Mesodermal cell (in vitro differentiated cells): Measurements from ENCODE around the gene TBC1D22A.
"Not testable (repeated sequence)": the region's sequence is repeated elsewhere in the genome, so short reads cannot be mapped to it uniquely, and the experiment has no call there.

ENCODE experiments used
- H3K27ac ChIP-seq: 2 replicates; pipeline ENCODE4 v1.7.0; 2013; ENCODE audit warnings: mild to moderate bottlenecking, low read depth, low read length, moderate library complexity; ENCODE audit not compliant: severe bottlenecking
- H3K36me3 ChIP-seq: 2 replicates; pipeline ENCODE4 v1.7.1; 2013; ENCODE audit warnings: mild to moderate bottlenecking, low read length, moderate library complexity; ENCODE audit not compliant: control insufficient read depth, insufficient read depth
- H3K4me1 ChIP-seq: one replicate; pipeline ENCODE4 v1.7.1; 2013; ENCODE audit warnings: mild to moderate bottlenecking, low read length; ENCODE audit not compliant: insufficient read depth, control insufficient read depth, poor library complexity, severe bottlenecking
- H3K4me3 ChIP-seq: 2 replicates; pipeline ENCODE4 v1.7.0; 2013; ENCODE audit warnings: low read length, control low read depth, mild to moderate bottlenecking; ENCODE audit not compliant: insufficient read depth, poor library complexity, severe bottlenecking; ENCODE audit errors: extremely low read depth
- H3K9me3 ChIP-seq: 2 replicates; pipeline ENCODE4 v1.7.1; 2013; ENCODE audit warnings: mild to moderate bottlenecking, low read length, moderate library complexity; ENCODE audit not compliant: control insufficient read depth
- WGBS, 2 experiments: methylation state at CpG; one replicate each; pipeline ENCODE4 v1.1.5; 2013; ENCODE audit warnings: missing lambda C conversion rate in 2 of 2; ENCODE audit not compliant: insufficient coverage in 2 of 2; 5-methylcytosine and 5-hydroxymethylcytosine counted together

Gene TBC1D22A

GRCh38 chr22:47170511-47171440 lies 408.3 kb downstream of the TBC1D22A start:
- not testable (repeated sequence) for H3K4me1 ChIP-seq, H3K27ac ChIP-seq, H3K9me3 ChIP-seq, H3K36me3 ChIP-seq, H3K4me3 ChIP-seq
- WGBS, 2 experiments = 93 to 98% methylated on average over 10 to 15 of the region's 21 CpGs

DNA sequence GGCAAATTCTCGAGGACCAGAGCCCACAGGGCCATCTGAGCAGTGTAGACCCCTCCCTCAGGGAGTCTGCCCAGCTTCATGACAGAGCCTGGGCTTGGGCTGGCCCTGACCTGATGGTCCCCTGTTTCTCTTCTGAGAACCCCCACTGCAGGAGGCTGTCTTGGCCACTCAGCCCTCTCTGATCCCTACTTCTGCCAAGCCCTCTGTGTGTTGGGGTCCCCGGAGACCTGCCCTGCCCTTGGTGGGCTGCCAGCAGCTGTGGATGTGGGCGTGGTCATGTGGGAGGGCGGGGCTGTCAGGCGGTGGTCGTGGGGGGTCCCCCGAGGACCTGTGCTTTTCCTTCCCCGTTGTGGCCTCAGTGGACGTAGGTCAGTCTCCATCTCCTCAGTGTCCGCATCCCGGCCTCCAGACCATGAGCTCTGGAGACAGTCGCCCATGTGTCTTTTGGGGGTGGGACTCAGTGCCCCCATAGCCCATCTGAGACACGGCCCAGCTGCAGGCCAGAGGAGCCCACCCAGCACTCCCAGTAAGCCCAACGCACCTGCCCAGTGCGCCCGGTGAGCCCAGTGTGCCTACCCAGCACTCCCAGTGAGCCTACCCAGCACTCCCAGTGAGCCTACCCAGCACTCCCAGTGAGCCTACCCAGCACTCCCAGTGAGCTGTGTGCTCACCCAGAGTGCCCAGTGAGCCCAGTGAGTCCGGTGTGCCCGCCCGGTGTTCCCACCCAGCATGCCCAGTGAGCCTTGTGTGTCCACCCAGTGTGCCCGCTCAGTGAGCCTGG lies 409.2 kb downstream of the TBC1D22A start:
- Histone ChIP-seq H3K4me3 (no peak overlapping the region), H3K27ac (no peak overlapping the region), H3K36me3 (peaks cover 6% of the 10 kb centered on the region), H3K4me1 (no peaks in the 10 kb centered on the region), H3K9me3 (peaks cover 9% of the 10 kb centered on the region)
- WGBS, 2 experiments = 93 to 94% methylated on average over 18 to 20 of the region's 20 CpGs

- H3K4me3 ChIP-seq = no peak overlapping the region
- WGBS, 2 experiments = 88 to 91% methylated on average over 21 of the region's 21 CpGs
Observed at GRCh38 chr22:47172771-47173534, 410.5 kb downstream of the TBC1D22A start.

DNA sequence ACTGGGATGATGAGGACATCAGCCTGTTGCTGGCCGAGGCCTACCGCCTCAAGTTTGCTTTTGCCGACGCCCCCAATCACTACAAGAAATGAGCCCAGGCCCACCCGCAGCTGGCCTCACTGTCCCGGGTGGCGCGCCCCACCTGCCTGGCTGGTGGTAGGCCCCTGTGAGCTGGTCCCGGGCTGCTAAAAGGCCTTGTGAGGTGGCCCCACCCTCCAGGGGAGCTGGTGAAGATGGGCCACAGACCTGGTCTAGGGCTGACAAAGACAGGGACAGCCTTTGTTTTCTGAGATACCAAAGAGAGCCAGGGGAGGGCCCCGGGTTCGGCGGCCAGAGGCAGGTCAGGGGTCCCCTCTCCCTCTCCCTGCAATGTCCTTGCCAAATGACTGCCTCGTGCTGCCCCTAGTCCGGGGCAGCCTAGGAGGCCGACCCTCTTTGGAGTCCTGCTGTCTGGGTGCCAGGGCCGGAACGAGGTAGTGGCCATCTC lies 411.1 kb downstream of the TBC1D22A start:
- Histone ChIP-seq H3K27ac (no peak overlapping the region), H3K36me3 (no peaks in the 10 kb centered on the region), H3K4me1 (no peaks in the 10 kb centered on the region), H3K9me3 (no peaks in the 10 kb centered on the region), H3K4me3 (no peak overlapping the region)
- 95 to 98% methylated on average over 12 to 14 of the region's 17 CpGs for WGBS, 2 experiments

More at GRCh38 chr22:47172771-47173534, 410.5 kb downstream of the TBC1D22A start:
- Histone ChIP-seq H3K36me3 (no peaks in the 10 kb centered on the region), H3K4me1 (no peaks in the 10 kb centered on the region), H3K27ac (no peak overlapping the region), H3K9me3 (peaks cover under 1% of the 10 kb centered on the region)

DNA sequence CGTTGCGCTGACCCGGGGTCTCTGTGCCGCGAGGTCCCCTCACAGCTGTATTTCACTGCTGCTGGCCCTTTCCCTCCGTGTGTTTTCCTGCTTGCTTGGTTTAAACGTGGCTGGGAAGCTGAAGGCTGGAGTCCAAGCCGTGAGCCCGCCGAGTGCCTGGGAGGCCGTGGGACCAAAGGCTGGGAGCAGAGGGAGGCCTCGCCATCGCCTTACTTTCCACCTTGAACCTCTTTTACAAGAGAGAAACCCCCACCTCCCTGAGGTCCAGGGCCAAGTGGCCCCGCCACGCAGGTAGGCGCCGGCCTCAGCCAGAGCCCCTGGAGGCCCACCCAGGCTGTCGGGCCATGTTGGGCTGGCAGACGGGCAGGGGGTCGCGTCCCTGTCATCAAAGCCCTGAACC lies 411.6 kb downstream of the TBC1D22A start:
- Histone ChIP-seq H3K4me1 (no peaks in the 10 kb centered on the region), H3K27ac (no peak overlapping the region), H3K4me3 (no peak overlapping the region), H3K36me3 (no peaks in the 10 kb centered on the region), H3K9me3 (no peaks in the 10 kb centered on the region)
- 95 to 97% methylated on average over 8 to 18 of the region's 21 CpGs for WGBS, 2 experiments

DNA sequence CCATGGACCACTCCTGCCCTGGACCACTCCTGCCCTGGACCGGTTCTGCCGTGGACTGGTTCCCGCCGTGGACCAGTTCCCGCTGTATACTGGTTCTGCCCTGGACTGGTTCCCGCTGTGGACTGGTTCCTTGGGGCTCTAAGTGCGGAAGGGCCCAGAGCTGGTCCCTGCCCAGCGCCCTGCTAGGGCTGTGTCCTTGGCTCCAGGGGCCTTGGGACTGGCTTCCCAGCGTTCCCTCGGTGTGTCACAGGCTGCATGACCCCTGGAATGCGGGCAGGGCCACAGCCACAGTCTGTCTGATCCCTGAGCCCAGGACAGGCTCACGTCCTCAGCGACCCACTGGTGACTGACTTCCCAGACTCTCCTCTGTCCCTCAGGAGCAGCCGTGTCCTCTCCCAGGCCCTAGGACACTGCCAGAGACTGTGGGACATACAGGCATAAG lies 412.2 kb downstream of the TBC1D22A start:
- H3K4me1 ChIP-seq = no peaks in the 10 kb centered on the region
- no peak overlapping the region for H3K27ac ChIP-seq
- WGBS, 2 experiments = 85 to 87% methylated on average over 9 to 12 of the region's 14 CpGs
- no peaks in the 10 kb centered on the region for H3K9me3 ChIP-seq
- no peaks in the 10 kb centered on the region for H3K36me3 ChIP-seq
- H3K4me3 ChIP-seq = no peak overlapping the region

- Histone ChIP-seq H3K27ac (no peak overlapping the region), H3K36me3 (no peaks in the 10 kb centered on the region), H3K4me1 (no peaks in the 10 kb centered on the region), H3K9me3 (no peaks in the 10 kb centered on the region), H3K4me3 (no peak overlapping the region)
- 92 to 96% methylated on average over 33 to 35 of the region's 38 CpGs for WGBS, 2 experiments
Observed at GRCh38 chr22:47175151-47176025, 412.9 kb downstream of the TBC1D22A start.

DNA sequence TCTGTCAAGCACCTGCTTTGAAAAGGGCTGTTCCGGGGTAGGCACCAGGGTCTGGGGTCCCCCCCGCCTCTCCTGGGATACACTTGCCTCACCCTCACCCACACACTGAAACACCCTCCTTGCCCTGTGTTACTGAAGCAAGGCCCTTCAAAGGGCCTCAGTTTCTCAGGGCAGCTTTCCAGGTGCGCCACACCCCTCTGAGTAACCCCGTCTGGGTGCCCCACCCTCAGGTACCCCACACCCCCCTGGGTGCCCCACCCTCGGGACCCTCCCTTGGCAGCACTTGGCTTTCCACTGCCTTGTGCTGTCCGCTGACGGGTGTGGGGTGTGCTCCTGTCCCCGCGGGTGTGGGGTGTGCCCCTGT lies 413.6 kb downstream of the TBC1D22A start:
- H3K36me3 ChIP-seq = no peaks in the 10 kb centered on the region
- WGBS, 2 experiments = 86 to 88% methylated on average over 2 to 4 of the region's 9 CpGs

DNA sequence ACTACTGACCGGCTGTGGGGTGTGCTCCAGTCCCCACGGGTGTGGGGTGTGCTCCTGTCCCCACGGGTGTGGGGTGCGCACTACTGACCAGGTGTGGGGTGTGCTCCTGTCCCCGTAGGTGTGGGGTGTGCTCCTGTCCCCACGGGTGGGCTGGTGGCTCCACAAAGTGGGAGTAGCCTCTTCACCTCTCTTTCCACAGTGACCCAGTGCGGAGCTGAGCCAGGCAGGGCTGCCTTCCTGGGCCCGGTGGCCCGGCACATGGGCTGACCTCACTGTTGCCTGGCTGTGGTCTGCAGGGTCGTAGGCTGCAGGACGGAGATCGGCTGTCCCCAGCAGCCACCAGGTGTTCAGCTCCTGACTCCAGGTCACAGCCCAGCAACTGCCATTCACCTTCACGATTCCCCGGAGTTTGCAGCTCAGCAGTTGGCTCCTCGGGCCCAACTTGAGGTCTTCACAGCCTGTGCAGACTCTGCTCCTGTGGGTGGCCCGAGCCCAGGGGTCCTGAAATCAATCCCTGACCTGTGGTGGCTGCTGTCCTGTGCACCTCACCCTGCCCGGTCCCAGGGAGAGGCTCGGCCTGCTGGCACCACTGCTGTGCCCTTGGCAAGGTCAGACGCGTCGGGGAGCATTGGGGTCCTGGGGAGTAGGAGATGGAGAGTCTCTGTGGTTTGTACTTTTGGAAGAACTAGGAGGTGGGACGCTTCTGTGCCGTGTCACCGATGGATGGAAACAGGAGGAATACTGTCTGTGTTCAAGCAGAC lies 414.3 kb downstream of the TBC1D22A start:
- H3K36me3 ChIP-seq = no peaks in the 10 kb centered on the region
- no peak overlapping the region for H3K4me3 ChIP-seq
- H3K9me3 ChIP-seq = no peaks in the 10 kb centered on the region
- H3K4me1 ChIP-seq = no peaks in the 10 kb centered on the region
- H3K27ac ChIP-seq = no peak overlapping the region
- WGBS, 2 experiments = 93% methylated on average over 18 to 23 of the region's 24 CpGs

More for the DNA sequence above, 413.6 kb downstream of the TBC1D22A start:
- H3K27ac ChIP-seq = no peak overlapping the region
- H3K9me3 ChIP-seq = no peaks in the 10 kb centered on the region
- H3K4me1 ChIP-seq = no peaks in the 10 kb centered on the region
- H3K4me3 ChIP-seq = no peak overlapping the region
